ENCODE results near the gene SLC22A31.

Gene SLC22A31

DNA sequence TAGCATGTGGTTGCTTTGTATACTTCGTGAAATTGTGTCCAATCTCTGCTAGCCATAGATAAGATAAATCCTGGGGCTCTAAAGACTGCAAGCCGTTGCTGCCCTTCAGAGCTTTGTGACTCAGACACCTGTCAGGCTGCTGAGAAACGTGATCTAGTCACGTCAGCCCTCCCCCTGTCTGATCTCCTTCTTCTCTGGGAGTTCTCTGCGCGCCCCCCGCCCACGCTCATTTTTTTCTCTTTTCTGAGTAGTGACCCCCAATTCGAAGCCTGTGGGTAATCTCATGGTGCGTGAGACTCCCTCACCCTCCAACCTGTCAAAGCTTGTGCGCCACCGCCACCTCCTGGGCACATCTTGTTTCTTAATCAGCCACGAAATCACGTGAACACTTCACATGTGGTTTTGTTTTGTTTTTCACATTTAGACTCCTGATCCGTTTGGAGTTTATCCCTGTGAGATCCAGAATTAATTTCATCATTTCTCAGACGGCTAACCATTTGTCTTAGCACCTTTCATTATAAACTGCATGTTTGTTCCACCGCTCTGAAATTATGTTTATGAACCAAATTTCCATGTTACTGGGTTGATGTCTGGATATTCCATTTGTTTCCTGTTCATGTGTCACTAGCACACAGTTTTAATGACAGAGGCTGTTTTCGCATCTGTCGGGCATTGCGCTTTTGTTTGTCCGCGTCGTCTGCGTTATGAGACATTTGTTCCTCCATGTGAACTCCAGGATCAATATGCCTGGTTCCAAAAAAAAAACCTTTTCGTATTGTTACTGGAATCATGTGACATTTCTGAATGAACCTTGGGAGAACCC lies 16.2 kb upstream of the SLC22A31 start:
- peak; percentile 49 for DNase-seq

GRCh38 chr16:89210904-89211515 lies 10.7 kb upstream of the SLC22A31 start:
- no peak for DNase-seq

- DNase-seq = no peak
These were observed 10.0 kb upstream of the SLC22A31 start for GRCh38 chr16:89210165-89210903.

GRCh38 chr16:89209522-89210044 lies 9.2 kb upstream of the SLC22A31 start:
- DNase-seq = no peak

DNA sequence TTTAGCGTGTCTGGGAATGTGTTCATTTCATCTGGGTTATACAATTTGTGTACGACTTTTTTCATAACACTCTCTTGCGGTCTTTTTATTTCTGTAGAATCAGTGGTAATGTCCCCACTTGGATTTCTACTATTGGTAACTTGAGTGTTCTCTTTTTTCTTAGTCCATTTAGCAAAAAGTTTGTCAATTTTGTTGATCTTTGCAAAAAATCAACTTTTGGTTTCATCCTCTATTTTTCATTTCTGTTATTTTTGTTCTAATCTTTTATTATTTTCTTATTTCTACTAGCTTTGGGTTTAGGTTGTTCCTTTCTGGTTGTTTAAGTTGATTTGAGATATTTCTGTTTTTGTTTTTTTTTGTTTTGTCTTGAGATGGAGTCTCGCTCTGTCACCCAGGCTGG lies 7.7 kb upstream of the SLC22A31 start:
- no peak for DNase-seq

DNA sequence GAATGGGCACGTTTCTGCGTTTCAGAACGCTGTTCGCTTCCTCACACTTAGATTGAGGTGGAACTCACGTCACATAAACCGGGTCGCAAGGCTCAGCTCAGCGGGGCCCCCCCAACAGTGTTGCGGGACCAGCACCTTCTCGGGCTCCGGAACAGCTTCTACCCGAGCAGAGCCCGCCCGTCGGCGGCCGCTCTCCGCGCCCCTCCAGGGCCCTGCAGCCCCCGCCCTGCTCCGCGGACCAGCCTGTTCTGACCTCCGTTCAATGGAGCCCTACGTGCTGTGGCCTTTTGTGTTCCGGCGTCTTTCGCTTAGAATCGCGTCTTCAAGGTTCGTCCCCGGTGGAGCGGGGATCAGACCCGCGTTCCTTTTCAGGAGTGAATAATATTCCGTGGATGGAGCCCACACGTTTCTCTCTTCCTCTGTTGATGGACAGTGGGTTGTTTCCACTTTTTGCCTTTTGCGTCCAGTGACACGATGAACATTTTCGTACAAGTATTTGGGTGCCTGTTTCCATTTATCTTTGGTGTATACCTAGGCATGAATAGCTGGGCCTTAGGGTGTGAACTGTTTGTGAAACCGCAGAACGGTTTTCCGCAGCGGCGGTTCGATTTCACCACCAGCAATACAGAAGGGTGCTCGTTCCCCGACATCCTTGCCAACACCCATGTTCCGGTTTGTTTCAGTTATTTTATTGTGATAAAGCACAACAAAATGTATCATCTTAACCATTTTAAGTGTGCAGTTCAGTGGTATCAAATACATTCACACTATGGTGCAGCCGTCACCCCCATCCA lies 2.3 kb upstream of the SLC22A31 start:
- DNase-seq = no peak

DNA sequence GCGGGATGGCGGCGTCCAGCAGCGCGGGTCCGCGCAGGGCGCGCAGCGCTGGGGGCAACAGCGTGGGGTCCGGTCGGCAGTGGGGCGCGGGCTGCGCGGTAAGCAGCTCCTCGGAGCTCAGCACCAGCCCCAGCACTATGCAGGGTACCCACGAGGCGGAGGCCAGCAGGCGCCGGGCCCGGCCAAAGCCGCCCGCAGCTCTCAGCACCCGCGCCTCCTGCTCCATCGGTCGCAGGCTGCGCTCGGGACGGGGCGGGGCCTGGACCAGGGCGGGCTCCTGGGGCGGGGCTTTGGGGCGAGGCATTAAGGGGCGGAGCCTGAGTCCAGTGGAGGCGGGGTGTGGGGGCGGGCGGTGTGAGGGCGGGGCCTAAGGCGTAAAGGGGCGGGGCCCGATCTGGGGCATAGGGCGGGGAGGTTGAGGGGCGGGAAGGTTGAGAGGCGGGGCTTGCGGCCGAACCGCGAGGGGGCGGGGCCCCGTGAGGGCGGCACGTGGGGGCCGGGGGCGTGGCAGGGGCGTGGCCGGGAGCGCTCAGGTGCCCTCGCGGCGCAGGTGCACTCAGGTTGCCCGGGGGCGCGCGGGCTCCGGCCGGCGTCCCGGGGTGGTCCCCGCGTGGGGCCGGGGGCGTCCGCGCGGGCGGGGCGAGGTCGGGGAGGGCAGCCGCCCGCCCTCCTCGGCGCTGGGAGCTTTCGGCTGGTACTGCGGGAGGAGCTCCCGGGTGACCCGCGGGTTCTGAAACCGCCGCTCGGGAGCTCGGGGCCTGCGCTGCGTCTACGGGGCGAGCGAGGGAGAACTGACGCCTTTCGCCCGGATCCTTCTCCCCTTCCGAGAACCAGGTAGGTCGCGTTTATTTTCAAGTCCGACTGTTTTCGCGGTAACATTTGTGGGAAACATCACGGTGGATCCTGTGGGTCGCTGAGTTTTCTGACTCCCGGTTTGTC lies 1.4 kb upstream of the SLC22A31 start:
- DNase-seq = peak; percentile 82

DNA sequence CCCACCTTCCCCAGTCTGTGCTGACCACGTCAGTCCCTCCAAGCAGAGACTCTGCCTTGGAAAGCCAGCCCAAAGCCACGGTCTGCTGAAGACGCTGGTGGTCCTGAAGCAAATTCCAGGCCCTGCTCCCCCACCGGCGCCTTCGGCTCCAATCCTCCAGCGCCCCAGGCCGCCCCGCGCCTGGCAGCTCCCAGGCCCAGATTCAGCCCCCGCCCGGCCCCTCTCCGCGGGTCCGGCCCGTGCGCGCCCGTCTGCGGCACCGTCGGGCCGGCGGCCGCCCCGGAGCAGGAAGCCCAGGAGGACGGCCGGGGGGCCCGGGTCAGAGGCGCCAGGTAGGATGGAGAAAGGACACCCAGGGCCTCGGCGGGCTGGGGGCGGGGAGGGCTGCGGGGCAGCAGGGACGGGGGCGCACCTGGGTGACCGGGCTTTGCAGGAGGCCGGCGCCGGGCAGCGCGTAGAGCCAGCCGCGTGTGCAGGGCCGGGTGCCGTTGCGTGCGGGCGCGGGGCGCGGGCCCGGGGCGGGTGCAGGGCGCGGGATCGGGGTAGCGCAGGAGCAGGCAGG lies 594 bp upstream of the SLC22A31 start:
- no peak for DNase-seq

DNA sequence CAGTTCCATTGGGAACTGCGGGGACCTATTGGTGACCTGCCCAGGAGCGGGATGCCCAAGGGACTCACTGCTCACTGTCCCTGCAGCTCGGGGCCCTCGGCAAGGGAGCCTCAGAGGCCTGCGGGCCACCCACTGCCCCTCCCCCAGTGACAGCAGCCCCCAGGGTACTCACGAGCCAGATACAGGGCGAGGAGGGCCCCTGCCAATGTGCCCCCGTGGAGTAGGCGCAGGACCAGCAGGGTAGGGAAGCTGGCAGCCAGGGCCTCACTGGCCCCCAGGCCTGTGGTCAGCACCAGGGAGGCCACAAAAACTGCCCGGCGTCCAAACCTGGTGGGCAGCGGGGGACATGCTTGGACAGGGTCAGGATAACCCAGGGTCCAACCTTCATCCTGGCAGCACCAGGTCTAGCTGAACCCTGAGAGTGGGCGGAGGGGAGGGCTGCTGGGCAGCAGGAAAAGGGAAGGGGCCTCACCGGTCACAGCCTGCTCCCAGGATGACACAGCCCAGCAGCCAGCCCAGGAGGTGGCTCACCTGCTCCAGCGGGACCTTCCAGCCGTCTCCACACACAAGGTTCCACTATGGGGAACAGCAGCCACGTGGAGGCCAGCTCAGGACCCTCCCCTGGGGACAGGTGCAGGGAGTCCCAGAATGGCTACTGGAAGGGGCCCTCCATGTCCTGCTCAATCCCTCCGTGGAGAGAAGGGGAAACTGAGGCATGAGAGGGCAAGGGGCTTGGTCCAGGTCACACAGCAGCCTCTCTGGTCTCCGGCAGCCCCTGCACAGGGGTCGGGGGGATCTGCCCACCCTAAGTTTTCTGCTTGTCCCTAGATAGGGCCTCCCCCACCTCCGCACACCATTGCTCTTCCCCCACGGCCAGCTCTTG lies 855 bp downstream of the SLC22A31 start:
- no peak for DNase-seq

DNA sequence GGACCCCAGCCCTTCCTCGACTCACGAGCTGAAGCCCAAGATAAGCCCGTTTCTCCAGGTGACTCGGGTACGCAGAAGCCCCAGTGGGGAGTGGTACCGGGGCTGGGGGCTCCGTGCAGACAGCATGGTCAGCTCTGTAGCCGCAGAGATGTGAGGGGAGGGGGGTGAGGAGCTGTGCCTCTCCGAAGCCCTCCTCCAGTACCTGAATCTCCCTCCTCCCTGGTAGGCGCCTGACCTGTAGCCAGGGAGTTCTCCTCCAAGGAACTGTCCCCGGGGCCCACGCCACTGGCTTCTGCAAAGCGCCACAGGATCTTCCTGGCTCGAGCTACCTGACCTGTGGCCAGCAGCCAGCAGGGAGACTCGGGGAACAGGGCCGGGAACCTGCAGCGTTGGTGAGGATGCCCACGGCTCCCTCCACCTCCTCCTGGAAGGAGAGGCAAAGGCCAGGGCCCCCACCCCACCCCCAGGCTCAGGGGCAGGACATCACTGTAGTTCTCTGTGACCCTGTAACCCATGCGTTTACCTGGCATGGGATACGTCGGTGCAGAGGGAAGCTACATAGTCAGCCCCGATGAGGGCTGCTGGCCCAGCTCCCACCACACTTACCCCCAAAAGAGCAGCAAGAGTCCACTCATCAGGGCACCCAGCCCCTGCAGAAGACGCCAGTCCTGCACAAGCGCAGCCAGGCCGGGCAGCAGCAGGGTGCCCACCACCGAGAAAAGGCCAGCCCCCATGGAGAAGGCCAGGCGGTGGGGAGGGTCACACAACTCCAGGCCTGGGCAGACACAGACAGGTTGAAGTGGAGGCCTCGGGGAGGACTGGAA lies 1.7 kb downstream of the SLC22A31 start:
- no peak for DNase-seq

DNA sequence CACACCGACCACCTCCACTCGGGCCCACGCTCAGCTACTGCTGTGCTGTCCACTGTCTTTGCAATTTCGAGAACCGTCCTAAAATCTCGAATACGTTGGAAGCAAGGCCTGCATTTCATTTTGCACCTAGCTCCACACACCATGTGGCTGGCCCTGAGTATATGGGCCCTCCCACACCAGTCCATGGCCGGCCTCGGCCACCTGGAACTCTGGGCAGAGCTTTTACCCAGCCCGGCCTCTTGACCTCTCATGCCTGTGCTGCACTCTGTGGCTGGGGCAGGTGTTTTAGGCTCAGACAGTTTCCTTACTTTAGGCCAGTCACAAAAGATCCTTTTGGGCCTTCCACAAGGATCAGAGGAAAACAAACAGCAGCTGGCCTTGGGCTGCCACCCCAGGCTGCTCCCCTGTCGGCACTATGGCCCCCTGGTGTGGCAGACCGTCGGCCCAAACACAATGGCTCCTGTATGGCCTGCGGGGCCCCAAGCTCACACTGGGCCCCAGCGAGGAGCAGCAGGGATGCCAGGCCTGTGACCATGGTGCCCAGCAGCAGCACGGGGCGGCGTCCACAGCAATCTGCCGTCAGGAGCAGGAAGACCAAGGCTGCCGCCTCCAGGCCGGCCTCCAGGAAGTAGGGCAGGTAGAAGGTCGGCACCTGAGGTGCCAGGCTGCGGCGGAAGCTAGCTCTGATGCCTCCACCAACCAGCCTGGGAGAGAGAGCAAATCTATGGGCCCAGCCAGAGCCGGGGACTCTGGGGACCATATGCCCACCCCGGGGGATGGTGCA lies 2.5 kb downstream of the SLC22A31 start:
- DNase-seq = no peak

GRCh38 chr16:89197033-89197632 lies 3.2 kb downstream of the SLC22A31 start:
- DNase-seq = no peak

DNA sequence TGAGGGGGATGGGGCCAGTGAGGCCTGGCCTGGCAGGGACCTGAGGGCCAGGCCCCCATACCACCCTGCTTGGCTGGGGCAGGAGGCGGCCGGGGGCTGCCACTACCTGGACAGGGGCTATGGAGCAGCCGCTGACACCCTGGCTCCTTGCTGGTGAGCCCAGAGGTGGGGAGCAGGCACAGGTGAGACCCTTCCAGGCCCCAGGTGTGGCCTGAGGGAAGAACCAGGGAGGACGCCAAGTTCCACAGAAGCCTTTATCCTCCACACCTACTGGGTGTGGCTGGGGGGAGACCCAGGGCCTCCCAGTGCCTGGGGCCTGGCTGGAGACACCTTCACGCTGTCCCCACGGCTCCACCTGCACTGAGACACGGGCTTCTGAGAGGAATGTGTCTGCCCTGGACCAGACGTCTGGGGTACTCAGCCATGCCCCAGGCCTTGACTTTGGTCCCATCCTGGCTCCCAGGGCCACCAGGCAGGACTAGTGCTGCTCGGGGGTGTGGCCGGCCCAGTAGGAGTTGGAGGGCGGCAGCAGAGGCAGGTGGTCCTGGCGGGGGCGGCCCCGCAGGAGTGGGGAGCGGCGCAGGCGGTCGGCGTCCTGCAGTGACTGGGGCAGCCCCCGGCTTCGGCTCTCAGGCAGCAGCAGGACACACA lies 4.7 kb downstream of the SLC22A31 start:
- no peak for DNase-seq

- no peak for DNase-seq
These were observed 5.7 kb downstream of the SLC22A31 start for GRCh38 chr16:89194340-89195311.

DNA sequence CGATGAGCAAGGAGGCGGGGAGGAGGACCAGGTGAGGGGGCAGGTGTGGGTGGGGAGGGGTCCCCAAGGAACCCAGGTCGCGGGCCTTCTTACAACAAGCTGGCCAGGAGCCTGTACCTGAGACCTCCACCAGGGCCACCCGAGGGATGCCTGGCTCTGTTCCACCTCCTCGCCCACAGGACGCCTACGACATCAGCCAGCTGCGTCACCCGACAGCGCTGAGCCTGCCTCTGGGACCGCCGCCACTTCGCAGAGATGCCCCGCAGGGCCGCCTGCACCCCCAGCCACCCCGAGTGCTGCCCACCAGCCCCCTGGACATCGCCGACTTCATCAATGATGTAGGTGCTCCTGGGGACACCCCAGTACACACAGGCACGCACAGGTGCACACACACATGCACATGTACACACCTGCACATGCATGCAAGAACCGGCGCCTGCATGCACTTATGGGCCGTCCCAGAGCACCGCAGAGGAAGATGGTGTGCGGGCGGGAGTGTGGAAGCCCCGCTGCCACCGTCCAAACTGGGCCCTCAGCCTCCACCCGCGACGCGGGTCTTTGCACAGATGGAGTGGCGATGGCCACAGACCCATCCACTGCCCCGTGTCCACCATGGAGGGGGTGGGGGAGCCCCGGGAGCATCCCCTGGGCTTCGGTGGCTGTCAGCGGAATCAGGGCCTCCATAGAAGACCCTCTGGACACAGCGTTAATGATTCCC lies 6.6 kb downstream of the SLC22A31 start:
- no peak for DNase-seq
